Activated T-helper 2 cell treated with anti-CD3 and anti-CD28 coated beads, Interferon-gamma antibody, Interleukin-2, Interleukin-4, amounts not matched to agents 10 μg/mL and 5 μg/mL and 100 μg/mL, durations not matched to agents 14 hours and 24 hours and 36 hours (primary cell): Measurements from ENCODE around the gene RPS3. TPM values are rescaled to one million over a fixed set of nuclear protein-coding genes. Genes with fewer than 3 reads are reported as not detected.
"Not testable (repeated sequence)": the region's sequence is repeated elsewhere in the genome, so short reads cannot be mapped to it uniquely, and the experiment has no call there.

Experiments used
- DNase-seq: peaks from one replicate; pipeline ENCODE4 v3.0.0; 2021; ENCODE audit warnings: low spot score
- H3K27ac Mint-ChIP-seq: one replicate; pipeline ENCODE4 v1.8.0; 2021; ENCODE audit warnings: mixed read lengths
- H3K27me3 Mint-ChIP-seq: one replicate; pipeline ENCODE4 v1.8.0; 2021; ENCODE audit warnings: low read depth, mixed read lengths
- H3K36me3 Mint-ChIP-seq: one replicate; pipeline ENCODE4 v1.8.0; 2021; ENCODE audit warnings: low read depth, mixed read lengths
- H3K4me1 Mint-ChIP-seq: one replicate; pipeline ENCODE4 v1.8.0; 2021; ENCODE audit warnings: low read depth, mixed read lengths
- H3K4me3 Mint-ChIP-seq: one replicate; pipeline ENCODE4 v1.8.0; 2021; ENCODE audit warnings: low read depth, mild to moderate bottlenecking, moderate library complexity, mixed read lengths
- H3K9me3 Mint-ChIP-seq: one replicate; pipeline ENCODE4 v1.8.0; 2021; ENCODE audit warnings: mixed read lengths
- intact Hi-C: fragments of 100-400 bp; cut with micrococcal nuclease; formaldehyde crosslinking; loops from one replicate; pipeline ENCODE4 v1.15.1; 2023
- total RNA-seq: library from RNA; stranded (reverse); gene quantifications from 2 replicates; pipeline ENCODE4 v1.2.3, GENCODE V29; 2022

RPS3 gene
- total RNA-seq, 1 donor from 2014 or later: 3,460 TPM

GRCh38 chr11:75406338-75406777 is 7.0 kb downstream of the RPS3 start:
- intact Hi-C loops: no loop called here
- no peak for DNase-seq
- peak overlapping the region; percentile 28 for H3K27ac Mint-ChIP-seq
- no peaks in the 10 kb centered on the region for H3K9me3 Mint-ChIP-seq
- no peaks in the 10 kb centered on the region for H3K27me3 Mint-ChIP-seq
- H3K36me3 Mint-ChIP-seq: peaks cover 72% of the 10 kb centered on the region
- H3K4me3 Mint-ChIP-seq: no peak overlapping the region
- H3K4me1 Mint-ChIP-seq: peaks cover 41% of the 10 kb centered on the region

GRCh38 chr11:75408957-75409219 is 9.6 kb downstream of the RPS3 start:
- DNase-seq: no peak
- Mint-ChIP-seq H3K4me3 (no peak overlapping the region), H3K36me3 (peaks cover 60% of the 10 kb centered on the region), H3K27me3 (no peaks in the 10 kb centered on the region), H3K9me3 (no peaks in the 10 kb centered on the region), H3K4me1 (peaks cover 17% of the 10 kb centered on the region), H3K27ac (no peak overlapping the region)
- intact Hi-C loops: no loop called here

- peaks cover 10% of the 10 kb centered on the region for H3K4me1 Mint-ChIP-seq
- H3K27me3 Mint-ChIP-seq, intact Hi-C loops, H3K9me3 Mint-ChIP-seq, H3K27ac Mint-ChIP-seq, H3K4me3 Mint-ChIP-seq, DNase-seq: not testable (repeated sequence)
- peaks cover 52% of the 10 kb centered on the region for H3K36me3 Mint-ChIP-seq
Measured at GRCh38 chr11:75409971-75410370, 10.7 kb downstream of the RPS3 start.

GRCh38 chr11:75413146-75413545 is 13.8 kb downstream of the RPS3 start:
- H3K4me1 Mint-ChIP-seq: not testable (repeated sequence)

GRCh38 chr11:75413864-75414263 is 14.5 kb downstream of the RPS3 start:
- intact Hi-C loops: no loop called here
- no peaks in the 10 kb centered on the region for H3K9me3 Mint-ChIP-seq
- H3K27ac Mint-ChIP-seq: no peak overlapping the region
- H3K36me3 Mint-ChIP-seq: peaks cover 24% of the 10 kb centered on the region
- H3K4me3 Mint-ChIP-seq: no peak overlapping the region
- DNase-seq: no peak
- H3K4me1 Mint-ChIP-seq: no peaks in the 10 kb centered on the region
- H3K27me3 Mint-ChIP-seq: no peaks in the 10 kb centered on the region

More at GRCh38 chr11:75413146-75413545, 13.8 kb downstream of the RPS3 start:
- DNase-seq, H3K9me3 Mint-ChIP-seq, intact Hi-C loops, H3K4me3 Mint-ChIP-seq, H3K27me3 Mint-ChIP-seq: not testable (repeated sequence)
- Mint-ChIP-seq H3K27ac (peak overlapping the region; percentile 17), H3K36me3 (peaks cover 29% of the 10 kb centered on the region)

GRCh38 chr11:75420224-75421034 is 21.1 kb downstream of the RPS3 start:
- H3K4me3 Mint-ChIP-seq: no peak overlapping the region
- no peaks in the 10 kb centered on the region for H3K27me3 Mint-ChIP-seq
- H3K9me3 Mint-ChIP-seq: no peaks in the 10 kb centered on the region
- peaks cover 17% of the 10 kb centered on the region for H3K36me3 Mint-ChIP-seq
- intact Hi-C loops: no loop called here
- H3K27ac Mint-ChIP-seq: no peak overlapping the region
- DNase-seq: no peak
- no peaks in the 10 kb centered on the region for H3K4me1 Mint-ChIP-seq

- no peaks in the 10 kb centered on the region for H3K4me1 Mint-ChIP-seq
Measured at GRCh38 chr11:75421035-75421602, 21.8 kb downstream of the RPS3 start.

GRCh38 chr11:75421902-75422247 is 22.6 kb downstream of the RPS3 start:
- Mint-ChIP-seq H3K9me3 (no peaks in the 10 kb centered on the region), H3K4me1 (no peaks in the 10 kb centered on the region), H3K27ac (no peak overlapping the region), H3K36me3 (peaks cover 12% of the 10 kb centered on the region), H3K4me3 (no peak overlapping the region), H3K27me3 (no peaks in the 10 kb centered on the region)
- intact Hi-C loops: no loop called here
- no peak for DNase-seq

More at GRCh38 chr11:75421035-75421602, 21.8 kb downstream of the RPS3 start:
- Mint-ChIP-seq H3K27me3 (no peaks in the 10 kb centered on the region), H3K36me3 (peaks cover 15% of the 10 kb centered on the region), H3K9me3 (no peaks in the 10 kb centered on the region), H3K4me3 (no peak overlapping the region), H3K27ac (no peak overlapping the region)
- DNase-seq: no peak
- intact Hi-C loops: no loop called here

- DNase-seq: no peak
- H3K4me1 Mint-ChIP-seq: no peaks in the 10 kb centered on the region
- H3K27ac Mint-ChIP-seq: no peak overlapping the region
- peaks cover 10% of the 10 kb centered on the region for H3K36me3 Mint-ChIP-seq
- H3K9me3 Mint-ChIP-seq: no peaks in the 10 kb centered on the region
- H3K4me3 Mint-ChIP-seq: no peak overlapping the region
- intact Hi-C loops: no loop called here
- peaks cover 2% of the 10 kb centered on the region for H3K27me3 Mint-ChIP-seq
Measured at GRCh38 chr11:75422248-75423231, 23.2 kb downstream of the RPS3 start.

- intact Hi-C loops: no loop called here
- Mint-ChIP-seq H3K27me3 (peaks cover 13% of the 10 kb centered on the region), H3K4me1 (peaks cover 1% of the 10 kb centered on the region), H3K27ac (no peak overlapping the region), H3K36me3 (peaks cover 10% of the 10 kb centered on the region), H3K9me3 (peaks cover 1% of the 10 kb centered on the region), H3K4me3 (no peak overlapping the region)
- no peak for DNase-seq
Measured at GRCh38 chr11:75423721-75424120, 24.4 kb downstream of the RPS3 start.

GRCh38 chr11:75424396-75424795 is 25.1 kb downstream of the RPS3 start:
- no peak overlapping the region for H3K27ac Mint-ChIP-seq
- H3K9me3 Mint-ChIP-seq: peaks cover 7% of the 10 kb centered on the region
- H3K4me3 Mint-ChIP-seq: no peak overlapping the region
- peaks cover 20% of the 10 kb centered on the region for H3K27me3 Mint-ChIP-seq
- intact Hi-C loops: no loop called here
- no peak for DNase-seq
- H3K36me3 Mint-ChIP-seq: peaks cover 13% of the 10 kb centered on the region
- H3K4me1 Mint-ChIP-seq: peaks cover 5% of the 10 kb centered on the region

GRCh38 chr11:75425422-75425821 is 26.1 kb downstream of the RPS3 start:
- peaks cover 21% of the 10 kb centered on the region for H3K27me3 Mint-ChIP-seq
- H3K4me1 Mint-ChIP-seq: peaks cover 6% of the 10 kb centered on the region
- no peak overlapping the region for H3K4me3 Mint-ChIP-seq
- peaks cover 14% of the 10 kb centered on the region for H3K36me3 Mint-ChIP-seq
- no peak overlapping the region for H3K27ac Mint-ChIP-seq
- H3K9me3 Mint-ChIP-seq: peaks cover 9% of the 10 kb centered on the region
- DNase-seq: no peak
- intact Hi-C loops: loop anchor here (5.0 kb wide), 1 partner anchor 38 kb away; no protein-coding TSS in a partner anchor
